ENCODE results near the gene ERP27. TPM values are rescaled to one million over a fixed set of nuclear protein-coding genes. Genes with fewer than 3 reads are reported as not detected.

The ERP27 gene
- total RNA-seq, 1 donor, result not detected

DNA sequence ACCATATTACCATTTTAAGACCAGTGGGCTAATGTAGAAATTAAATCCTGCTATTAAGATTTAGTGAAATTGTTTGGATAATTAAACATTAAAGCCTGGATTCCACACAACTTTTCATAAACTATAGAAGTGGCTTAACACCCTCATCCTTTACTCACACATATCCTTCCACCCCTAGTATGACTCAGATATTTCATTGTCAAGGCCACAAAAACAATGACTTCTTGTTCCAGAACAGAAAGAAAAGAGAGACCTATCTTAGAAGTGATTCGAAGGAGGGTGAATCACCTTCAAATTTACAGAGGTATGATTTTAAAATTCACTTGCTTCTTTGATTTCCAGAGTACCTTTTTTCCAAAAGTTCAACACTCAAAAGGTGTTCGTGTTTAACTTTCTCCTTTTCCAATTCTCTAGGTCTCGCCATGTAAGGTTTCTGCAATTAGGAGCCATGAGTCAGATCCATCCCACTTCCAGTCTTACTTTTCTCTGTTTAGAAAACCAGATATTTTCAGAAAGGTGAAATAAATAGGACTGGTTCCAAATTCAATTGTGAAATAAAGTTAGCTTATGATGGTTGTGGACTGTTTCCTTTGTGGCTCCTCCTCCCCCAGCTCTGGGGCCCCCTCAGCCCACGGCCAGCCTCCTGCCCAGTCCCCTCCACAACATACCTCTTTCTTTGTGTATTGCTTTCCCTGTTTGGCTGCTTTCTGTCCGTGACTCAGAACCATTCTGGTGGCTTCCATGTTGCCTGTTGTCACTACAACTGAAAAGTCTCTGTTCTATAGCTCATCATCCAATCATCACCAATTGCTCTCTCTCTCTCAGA lies 28.0 kb downstream of the ERP27 start:
- Histone ChIP-seq H3K36me3 (ENCODE audit: insufficient read depth, low read length) (no peaks in the 10 kb centered on the region), H3K79me2 (ENCODE audit: insufficient read depth, low read length) (no peaks in the 10 kb centered on the region), H3K4me1 (ENCODE audit: insufficient read depth, low read length) (peaks cover 2% of the 10 kb centered on the region), H3K27ac (ENCODE audit: low read depth, low read length) (no peak overlapping the region), H3K4me2 (ENCODE audit: insufficient read depth, low read length) (peak overlapping the region; percentile 25), H2AFZ (ENCODE audit: low read length) (peak overlapping the region; percentile 31), H3K4me3 (ENCODE audit: insufficient read depth, low read length) (no peak overlapping the region), H3K27me3 (ENCODE audit: insufficient read depth, low read length) (no peaks in the 10 kb centered on the region), H4K20me1 (ENCODE audit: insufficient read depth, low read length) (no peaks in the 10 kb centered on the region), H3K9me3 (ENCODE audit: low read depth, low read length) (no peaks in the 10 kb centered on the region)
- DNase-seq (ENCODE audit: insufficient read length, low spot score, missing footprints), result no peak
- no peak for TF ChIP-seq CTCF (IDR thresholded peaks at IDR 0.05; ENCODE audit: extremely low read depth, low read depth, low read length)

DNA sequence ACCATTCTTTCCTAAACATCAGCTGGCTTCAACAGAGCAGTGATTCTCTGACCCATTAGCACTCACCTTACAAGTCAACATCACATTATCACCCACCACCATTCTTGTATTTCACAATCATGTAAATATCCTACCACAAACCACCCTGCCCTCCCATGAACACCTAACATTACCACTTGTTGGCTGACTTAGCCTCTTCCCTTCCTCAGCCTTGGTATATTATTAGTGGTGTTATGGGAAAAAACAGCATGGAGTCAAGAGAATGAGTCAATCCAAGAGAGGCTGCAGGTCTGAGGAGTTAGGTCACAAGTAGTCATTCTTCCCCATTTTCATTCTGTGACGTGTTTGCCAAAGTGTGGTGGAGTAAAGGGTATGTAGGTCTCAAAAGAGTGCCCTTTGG lies 30.4 kb downstream of the ERP27 start:
- Histone ChIP-seq H3K4me3 (ENCODE audit: insufficient read depth, low read length) (no peak overlapping the region), H3K27me3 (ENCODE audit: insufficient read depth, low read length) (no peaks in the 10 kb centered on the region), H2AFZ (ENCODE audit: low read length) (no peak overlapping the region), H3K4me1 (ENCODE audit: insufficient read depth, low read length) (peaks cover 2% of the 10 kb centered on the region), H3K9me3 (ENCODE audit: low read depth, low read length) (no peaks in the 10 kb centered on the region), H3K4me2 (ENCODE audit: insufficient read depth, low read length) (no peak overlapping the region), H3K36me3 (ENCODE audit: insufficient read depth, low read length) (no peaks in the 10 kb centered on the region), H3K79me2 (ENCODE audit: insufficient read depth, low read length) (no peaks in the 10 kb centered on the region), H3K27ac (ENCODE audit: low read depth, low read length) (no peak overlapping the region), H4K20me1 (ENCODE audit: insufficient read depth, low read length) (no peaks in the 10 kb centered on the region)
- no peak for DNase-seq (ENCODE audit: insufficient read length, low spot score, missing footprints)
- no peak for TF ChIP-seq CTCF (IDR thresholded peaks at IDR 0.05; ENCODE audit: extremely low read depth, low read depth, low read length)

GRCh38 chr12:14906114-14906513 lies 32.2 kb downstream of the ERP27 start:
- H3K4me2 ChIP-seq (ENCODE audit: insufficient read depth, low read length), result no peak overlapping the region
- H3K4me1 ChIP-seq (ENCODE audit: insufficient read depth, low read length), result peaks cover 2% of the 10 kb centered on the region
- no peak for DNase-seq (ENCODE audit: insufficient read length, low spot score, missing footprints)
- no peaks in the 10 kb centered on the region for H3K9me3 ChIP-seq (ENCODE audit: low read depth, low read length)
- no peaks in the 10 kb centered on the region for H4K20me1 ChIP-seq (ENCODE audit: insufficient read depth, low read length)
- no peaks in the 10 kb centered on the region for H3K79me2 ChIP-seq (ENCODE audit: insufficient read depth, low read length)
- no peak overlapping the region for H2AFZ ChIP-seq (ENCODE audit: low read length)
- no peak overlapping the region for H3K4me3 ChIP-seq (ENCODE audit: insufficient read depth, low read length)
- no peaks in the 10 kb centered on the region for H3K36me3 ChIP-seq (ENCODE audit: insufficient read depth, low read length)
- no peaks in the 10 kb centered on the region for H3K27me3 ChIP-seq (ENCODE audit: insufficient read depth, low read length)
- TF ChIP-seq CTCF (IDR thresholded peaks at IDR 0.05; ENCODE audit: extremely low read depth, low read depth, low read length), result no peak
- no peak overlapping the region for H3K27ac ChIP-seq (ENCODE audit: low read depth, low read length)

DNA sequence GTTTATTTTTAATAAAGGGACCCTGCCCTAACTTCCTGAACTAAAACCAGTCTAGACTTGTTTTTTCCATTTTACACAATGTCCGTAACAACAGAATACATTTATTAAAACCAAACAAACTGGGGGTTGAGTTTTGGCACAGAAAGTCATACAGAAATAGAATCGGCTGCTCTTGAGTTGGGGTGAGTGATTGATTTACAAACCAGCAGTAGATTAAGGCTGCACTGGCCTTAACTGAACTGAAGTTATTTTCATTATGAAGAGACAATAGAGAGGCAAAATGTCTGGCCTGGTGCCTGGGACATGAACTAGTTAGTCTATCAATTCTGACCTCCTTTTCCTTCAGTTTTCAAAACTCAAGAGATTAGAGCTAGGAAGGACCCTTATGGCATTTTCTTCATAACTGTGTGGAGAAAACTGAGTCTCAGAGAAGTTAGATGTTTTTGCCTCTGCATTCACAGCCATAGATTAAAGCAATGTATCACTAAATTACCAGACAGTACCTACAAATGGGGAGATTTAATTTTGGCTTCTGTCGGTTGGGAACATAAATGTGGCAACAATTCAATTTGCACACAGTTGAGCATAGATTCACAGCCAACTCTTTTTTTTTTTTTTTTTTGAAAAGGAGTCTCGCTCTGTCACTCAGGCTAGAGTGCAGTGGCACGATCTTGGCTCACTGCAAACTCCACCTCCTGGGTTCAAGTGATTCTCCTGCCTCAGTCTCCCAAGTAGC lies 32.9 kb downstream of the ERP27 start:
- no peak overlapping the region for H2AFZ ChIP-seq (ENCODE audit: low read length)
- H3K27ac ChIP-seq (ENCODE audit: low read depth, low read length), result no peak overlapping the region
- no peak for DNase-seq (ENCODE audit: insufficient read length, low spot score, missing footprints)
- H3K36me3 ChIP-seq (ENCODE audit: insufficient read depth, low read length), result no peaks in the 10 kb centered on the region
- no peaks in the 10 kb centered on the region for H3K79me2 ChIP-seq (ENCODE audit: insufficient read depth, low read length)
- no peaks in the 10 kb centered on the region for H4K20me1 ChIP-seq (ENCODE audit: insufficient read depth, low read length)
- no peak overlapping the region for H3K4me3 ChIP-seq (ENCODE audit: insufficient read depth, low read length)
- no peak overlapping the region for H3K4me2 ChIP-seq (ENCODE audit: insufficient read depth, low read length)
- H3K4me1 ChIP-seq (ENCODE audit: insufficient read depth, low read length), result peaks cover 2% of the 10 kb centered on the region
- no peak for TF ChIP-seq CTCF (IDR thresholded peaks at IDR 0.05; ENCODE audit: extremely low read depth, low read depth, low read length)
- H3K27me3 ChIP-seq (ENCODE audit: insufficient read depth, low read length), result no peaks in the 10 kb centered on the region
- H3K9me3 ChIP-seq (ENCODE audit: low read depth, low read length), result no peaks in the 10 kb centered on the region
